GM18858 (cell line): ENCODE results near the gene PMM2.
"Not testable (repeated sequence)": the region's sequence is repeated elsewhere in the genome, so short reads cannot be mapped to it uniquely, and the experiment has no call there.

Experiments
- ATAC-seq: cut with Tn5 transposase; IDR thresholded peaks from one replicate; pipeline ENCODE4 v1.9.1; 2021; ENCODE audit not compliant: unreplicated experiment

PMM2 gene

GRCh38 chr16:8797364-8798173, at the start of gene PMM2, which contains the start of gene TMEM186:
Gene PMM2 (plus strand): TSS chr16:8797839. CDS start chr16:8797883, 44 bp downstream.
Gene TMEM186 (minus strand): TSS chr16:8797639. CDS start chr16:8797614, 25 bp downstream.
- peak; percentile 87 for ATAC-seq

DNA sequence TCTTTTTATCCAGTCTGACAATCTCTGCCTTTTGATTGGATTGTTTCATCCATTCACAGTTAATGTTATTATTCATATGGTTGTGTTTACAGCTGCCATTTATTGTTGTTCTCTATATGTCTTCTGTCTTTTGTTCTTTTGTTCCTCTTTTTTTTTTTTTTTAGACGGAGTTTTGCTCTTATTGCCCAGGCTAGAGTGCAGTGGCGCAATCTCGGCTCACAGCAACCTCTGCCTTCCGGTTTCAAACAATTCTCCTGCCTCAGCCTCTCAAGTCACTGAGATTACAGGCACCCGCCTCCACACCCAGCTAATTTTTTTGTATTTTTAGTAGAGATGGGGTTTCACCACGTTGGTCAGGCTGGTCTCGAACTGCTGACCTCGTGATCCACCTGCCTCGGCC, 48.7 kb upstream of the PMM2 start:
- not testable (repeated sequence) for ATAC-seq

GRCh38 chr16:8751481-8752311, 45.9 kb upstream of the PMM2 start:
- ATAC-seq = no peak

- no peak for ATAC-seq
Measured at GRCh38 chr16:8752706-8753105, 44.9 kb upstream of the PMM2 start.

- ATAC-seq = no peak
Measured at GRCh38 chr16:8753416-8754054, 44.1 kb upstream of the PMM2 start.

GRCh38 chr16:8756755-8757154, 40.9 kb upstream of the PMM2 start:
- no peak for ATAC-seq

- no peak for ATAC-seq
Measured at GRCh38 chr16:8758022-8758421, 39.6 kb upstream of the PMM2 start.

DNA sequence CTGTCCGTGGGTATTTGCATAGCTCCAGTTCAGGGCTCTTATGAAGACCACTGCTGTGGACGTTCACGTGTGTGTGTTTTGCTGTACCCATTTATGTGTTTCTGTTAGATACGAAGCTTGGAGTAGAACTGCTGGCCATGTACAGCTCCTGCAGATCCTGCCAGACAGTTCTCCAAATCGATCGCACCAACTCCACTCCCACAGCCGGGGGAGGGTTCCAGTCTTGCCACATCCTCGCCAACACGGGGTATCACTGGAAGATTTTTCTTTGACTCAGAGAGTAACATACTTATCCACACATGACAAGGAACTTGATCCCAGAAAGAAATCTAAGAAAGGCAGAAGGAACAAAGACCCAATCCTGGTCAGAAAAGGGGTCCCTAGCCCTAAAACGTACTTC, 37.6 kb upstream of the PMM2 start:
- ATAC-seq = no peak

DNA sequence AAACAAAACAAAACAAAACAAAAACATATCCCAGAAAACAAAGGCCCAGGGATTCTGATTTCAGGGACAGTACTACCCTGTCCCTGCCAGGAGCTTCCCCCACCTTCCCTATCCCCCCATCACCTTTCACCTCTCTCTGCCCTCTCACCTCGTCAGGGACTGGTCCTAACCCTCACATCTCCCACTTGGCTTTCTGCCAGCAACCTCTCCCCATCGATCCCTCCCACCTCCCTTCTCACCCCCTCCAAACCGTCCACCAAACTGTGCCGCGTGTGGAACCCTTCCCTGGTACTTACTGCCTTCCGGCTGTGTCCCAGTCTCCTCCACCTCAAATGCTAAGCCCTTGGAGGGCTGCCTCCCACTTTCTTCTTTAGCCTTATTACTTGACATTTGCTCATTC, 36.6 kb upstream of the PMM2 start:
- no peak for ATAC-seq

DNA sequence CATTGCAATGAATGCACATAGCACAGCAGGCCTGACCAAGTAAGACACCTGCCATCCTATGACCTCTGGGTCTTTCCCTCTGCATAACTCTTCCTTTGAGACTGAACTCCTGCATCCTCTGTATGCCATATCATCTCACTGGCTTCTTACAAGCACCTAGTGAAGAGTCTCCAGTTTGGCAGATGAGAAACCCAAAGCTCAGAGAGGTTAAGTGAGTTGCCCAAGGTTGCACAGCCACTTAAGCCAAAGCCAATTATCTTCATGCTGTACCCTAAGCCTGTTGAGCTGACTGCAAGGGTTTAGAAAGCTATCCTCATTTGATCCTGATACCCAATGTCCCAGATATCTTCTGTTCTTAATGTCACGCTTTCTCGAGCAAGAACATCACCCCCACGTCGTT, 35.4 kb upstream of the PMM2 start:
- ATAC-seq = no peak

DNA sequence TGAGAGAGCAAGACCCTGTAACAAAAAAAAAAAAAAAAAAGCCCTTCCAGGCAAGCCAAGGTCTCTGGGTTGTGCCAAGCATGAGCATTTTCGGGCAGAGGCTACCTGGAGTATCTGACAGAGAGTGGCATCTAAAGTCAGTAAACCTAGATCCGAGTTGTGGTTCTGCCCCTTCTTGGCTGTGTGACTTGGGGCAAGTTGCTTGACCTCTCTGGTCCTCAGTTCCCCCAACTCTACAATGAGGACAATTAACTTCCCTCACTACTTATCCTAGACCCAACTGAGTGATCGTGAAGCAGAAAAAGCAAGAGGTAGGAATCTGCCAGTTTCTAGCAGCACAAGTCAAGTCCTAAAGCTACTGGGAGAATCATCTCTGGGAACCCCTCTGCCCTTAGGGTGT, 34.6 kb upstream of the PMM2 start:
- no peak for ATAC-seq

DNA sequence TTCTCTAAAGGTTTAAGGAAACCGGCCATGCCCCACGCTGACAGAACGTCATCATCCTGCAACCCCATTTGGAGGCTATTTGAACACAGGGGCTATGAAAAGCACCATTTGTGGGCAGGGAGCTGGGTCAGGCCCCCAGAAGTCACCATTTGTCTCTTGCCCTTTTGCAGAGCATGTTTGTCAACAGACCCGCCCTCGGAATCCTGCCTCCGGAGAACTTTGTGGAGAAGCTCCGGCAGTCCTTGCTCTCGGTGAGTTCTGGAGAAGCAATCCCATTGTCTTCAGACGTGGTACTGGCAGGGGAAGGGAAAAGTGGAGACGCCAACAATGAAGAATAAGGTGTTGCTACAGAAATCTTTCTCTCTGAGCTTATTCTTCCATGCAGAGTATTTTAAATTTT, 33.7 kb upstream of the PMM2 start:
- no peak for ATAC-seq

- no peak for ATAC-seq
Measured at GRCh38 chr16:8764525-8765250, 33.0 kb upstream of the PMM2 start.

GRCh38 chr16:8767176-8767575, 30.5 kb upstream of the PMM2 start:
- ATAC-seq = no peak

- no peak for ATAC-seq
Measured at GRCh38 chr16:8768283-8768682, 29.4 kb upstream of the PMM2 start.

DNA sequence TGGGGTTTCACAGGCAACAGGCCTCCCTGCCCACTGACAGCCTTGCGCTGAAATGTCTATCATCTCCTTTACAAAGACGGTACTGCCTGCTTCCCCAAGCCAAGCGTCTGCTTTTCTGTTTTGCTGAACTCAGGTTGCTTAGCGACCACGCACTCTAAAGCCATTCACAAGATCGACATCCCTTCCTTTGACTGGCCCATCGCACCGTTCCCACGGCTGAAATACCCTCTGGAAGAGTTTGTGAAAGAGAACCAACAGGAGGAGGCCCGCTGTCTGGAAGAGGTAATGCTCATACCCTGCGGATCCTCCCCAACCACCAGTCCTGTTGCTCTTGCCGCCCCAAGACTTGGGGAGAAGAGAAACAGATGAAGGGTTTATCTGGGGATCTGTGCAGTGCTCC, 28.9 kb upstream of the PMM2 start:
- ATAC-seq = no peak

DNA sequence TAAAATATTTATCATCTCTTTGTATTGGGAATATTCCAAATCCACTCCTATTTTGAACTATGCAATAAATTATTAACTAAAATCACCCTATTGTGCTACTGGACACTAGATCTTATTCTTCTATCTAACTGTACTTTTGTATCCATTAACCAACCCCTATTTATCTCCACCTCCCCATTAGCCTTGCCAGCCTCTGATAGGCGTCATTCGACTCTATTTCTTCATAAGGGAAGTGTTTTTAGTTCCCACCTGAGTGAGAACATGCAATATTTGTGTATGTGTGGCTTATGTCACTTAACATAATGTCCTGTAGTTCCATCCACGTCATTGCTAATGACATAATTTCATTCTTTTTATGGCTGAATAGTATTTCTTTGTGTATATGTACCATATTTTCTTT, 24.1 kb upstream of the PMM2 start:
- ATAC-seq = no peak

DNA sequence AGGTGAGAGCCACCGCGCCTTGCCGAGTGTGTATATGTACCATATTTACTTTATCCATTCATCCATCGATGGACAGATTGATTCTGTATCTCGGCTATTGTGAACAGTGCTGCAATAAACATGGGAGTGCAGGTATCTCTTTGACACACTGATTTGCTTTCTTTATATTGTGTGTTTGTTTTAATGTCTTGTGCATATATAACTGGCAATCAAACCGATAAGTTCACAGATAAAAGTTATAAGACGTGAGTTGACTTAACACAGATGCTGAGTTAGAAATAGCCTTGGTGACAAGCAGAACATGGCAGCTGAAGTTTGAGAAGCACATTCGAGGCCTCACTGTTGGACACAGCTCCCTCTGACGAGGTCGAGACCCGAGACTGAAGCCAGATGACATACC, 23.4 kb upstream of the PMM2 start:
- no peak for ATAC-seq

- ATAC-seq = no peak
Measured at GRCh38 chr16:8775359-8775758, 22.3 kb upstream of the PMM2 start.

- no peak for ATAC-seq
Measured at GRCh38 chr16:8776129-8776584, 21.5 kb upstream of the PMM2 start.

GRCh38 chr16:8777217-8777616, 20.4 kb upstream of the PMM2 start:
- ATAC-seq = no peak
